MCF 10A (cell line): ENCODE data around the gene EZR. TPM values are rescaled to one million over a fixed set of nuclear protein-coding genes. Genes with fewer than 3 reads are reported as not detected.

Experiments used
- BruUV-seq: library from RNA; stranded (reverse); fragments of 400-500 nt; replicated peaks from 2 replicates; lab custom pipeline; 2021; lab: Mats Ljungman, UMichigan
- CTCF ChIA-PET: fragments of 300-600 bp; sonication (Branson Sonifier 250); formaldehyde crosslinking; extraction: SDS; loops from one replicate; lab custom pipeline; 2021; ENCODE audit warnings: antibody characterized with exemption, inconsistent platforms; lab: Yijun Ruan, JAX
- POLR2A ChIA-PET: fragments of 300-600, 350-650 bp; sonication (Branson Sonifier 250); formaldehyde crosslinking; extraction: SDS; loops from one replicate; lab custom pipeline; 2020; ENCODE audit warnings: antibody characterized with exemption, inconsistent platforms; lab: Yijun Ruan, JAX
- DNase-seq: peaks from one replicate; pipeline ENCODE4 v3.0.0-alpha.2; 2018; ENCODE audit not compliant: unreplicated experiment
- H3K27ac Mint-ChIP-seq: one replicate; pipeline ENCODE4 v1.8.0; 2022; ENCODE audit warnings: mild to moderate bottlenecking, low read depth, mixed read lengths; ENCODE audit not compliant: unreplicated experiment
- H3K27me3 Mint-ChIP-seq: one replicate; pipeline ENCODE4 v1.8.0; 2022; ENCODE audit warnings: mixed read lengths; ENCODE audit not compliant: insufficient read depth, unreplicated experiment
- H3K36me3 Mint-ChIP-seq: one replicate; pipeline ENCODE4 v1.8.0; 2022; ENCODE audit warnings: mild to moderate bottlenecking, moderate library complexity, mixed read lengths; ENCODE audit not compliant: insufficient read depth, unreplicated experiment
- H3K4me1 Mint-ChIP-seq: one replicate; pipeline ENCODE4 v1.8.0; 2022; ENCODE audit warnings: mixed read lengths; ENCODE audit not compliant: insufficient read depth, unreplicated experiment
- H3K4me3 Mint-ChIP-seq: one replicate; pipeline ENCODE4 v1.8.0; 2022; ENCODE audit warnings: mild to moderate bottlenecking, moderate library complexity, mixed read lengths; ENCODE audit not compliant: unreplicated experiment
- H3K9me3 Mint-ChIP-seq: one replicate; pipeline ENCODE4 v1.8.0; 2022; ENCODE audit warnings: mixed read lengths; ENCODE audit not compliant: unreplicated experiment
- CTCF ChIP-seq: fragments of 200-600 bp; IDR thresholded peaks from one replicate; pipeline ENCODE4 v1.8.0; 2022; ENCODE audit warnings: antibody characterized with exemption, mild to moderate bottlenecking; ENCODE audit not compliant: unreplicated experiment
- intact Hi-C: fragments of 100-400 bp; cut with micrococcal nuclease; formaldehyde crosslinking; loops from 2 replicates; pipeline ENCODE4 v1.14.1; 2022
- total RNA-seq: library from RNA; stranded (reverse); gene quantifications from 2 replicates; pipeline ENCODE4 v1.2.3, GENCODE V29; 2022

The EZR gene
- total RNA-seq, 1 experiment from 2014 or later, result 243 TPM

- no peaks in the 10 kb centered on the region for H3K9me3 Mint-ChIP-seq
- DNase-seq, result peak; percentile 84
- TSS peak; percentile 72 for BruUV-seq
- H3K36me3 Mint-ChIP-seq, result peaks cover 33% of the 10 kb centered on the region
- POLR2A ChIA-PET, result interaction anchor here (0.6 to 2.8 kb wide), 20 partner anchors 9 to 182 kb away, joined by 3 to 35 read pairs (median 6); partner anchors contain the start of gene RSPH3
- intact Hi-C loops, result loop anchor here (1.0 kb wide), 4 partner anchors 32 to 154 kb away; no protein-coding TSS in a partner anchor
- CTCF ChIA-PET, result interaction anchor here (0.7 to 2.0 kb wide), 2 partner anchors 112 to 154 kb away, joined by 3 to 5 read pairs; no protein-coding TSS in a partner anchor
- no peaks in the 10 kb centered on the region for H3K27me3 Mint-ChIP-seq
- H3K4me3 Mint-ChIP-seq, result peak overlapping the region; percentile 97
- peaks cover 28% of the 10 kb centered on the region for H3K4me1 Mint-ChIP-seq
- H3K27ac Mint-ChIP-seq, result peak overlapping the region; percentile 97
- no peak for TF ChIP-seq CTCF
Observed at GRCh38 chr6:158817728-158818580, 1.2 kb downstream of the EZR start.

GRCh38 chr6:158816803-158817727 lies 2.1 kb downstream of the EZR start:
- intact Hi-C loops, result loop anchor here (1.0 kb wide), 1 partner anchor 113 kb away; no protein-coding TSS in a partner anchor
- BruUV-seq, result no TSS peak
- no peaks in the 10 kb centered on the region for H3K27me3 Mint-ChIP-seq
- POLR2A ChIA-PET, result interaction anchor here (0.6 to 2.2 kb wide), 24 partner anchors 8 to 183 kb away, joined by 3 to 35 read pairs (median 4); partner anchors contain the start of gene RSPH3
- peak overlapping the region; percentile 97 for H3K4me3 Mint-ChIP-seq
- no peaks in the 10 kb centered on the region for H3K9me3 Mint-ChIP-seq
- peaks cover 34% of the 10 kb centered on the region for H3K4me1 Mint-ChIP-seq
- H3K27ac Mint-ChIP-seq, result peak overlapping the region; percentile 97
- peak; percentile 52 for DNase-seq
- CTCF ChIA-PET, result interaction anchor here (0.5 to 2.0 kb wide), 3 partner anchors 77 to 155 kb away, joined by 3 to 5 read pairs (median 4); no protein-coding TSS in a partner anchor
- H3K36me3 Mint-ChIP-seq, result peaks cover 36% of the 10 kb centered on the region
- TF ChIP-seq CTCF, result no peak

- no peaks in the 10 kb centered on the region for H3K27me3 Mint-ChIP-seq
- peak overlapping the region; percentile 97 for H3K4me3 Mint-ChIP-seq
- CTCF ChIA-PET, result interaction anchor here (0.6 to 2.0 kb wide), 2 partner anchors 110 to 151 kb away, joined by 3 to 5 read pairs; no protein-coding TSS in a partner anchor
- DNase-seq, result peak; percentile 26
- peaks cover 34% of the 10 kb centered on the region for H3K4me1 Mint-ChIP-seq
- POLR2A ChIA-PET, result interaction anchor here (0.5 to 2.2 kb wide), 12 partner anchors 14 to 184 kb away, joined by 3 to 35 read pairs (median 4); partner anchors contain the start of gene RSPH3
- no TSS peak for BruUV-seq
- peak overlapping the region; percentile 97 for H3K27ac Mint-ChIP-seq
- TF ChIP-seq CTCF, result no peak
- peaks cover 43% of the 10 kb centered on the region for H3K36me3 Mint-ChIP-seq
- H3K9me3 Mint-ChIP-seq, result no peaks in the 10 kb centered on the region
- intact Hi-C loops, result no loop called here
Observed at GRCh38 chr6:158816329-158816728, 2.8 kb downstream of the EZR start.
